Measurements from ENCODE around the gene MNX1. TPM values are rescaled to one million over a fixed set of nuclear protein-coding genes. Genes with fewer than 3 reads are reported as not detected.
A peak's percentile ranks its signal among the peaks of the same experiment; 100 is the strongest.

MNX1 gene
- total RNA-seq = 10 to 100 TPM; 14.5 to 27.4 TPM

DNA sequence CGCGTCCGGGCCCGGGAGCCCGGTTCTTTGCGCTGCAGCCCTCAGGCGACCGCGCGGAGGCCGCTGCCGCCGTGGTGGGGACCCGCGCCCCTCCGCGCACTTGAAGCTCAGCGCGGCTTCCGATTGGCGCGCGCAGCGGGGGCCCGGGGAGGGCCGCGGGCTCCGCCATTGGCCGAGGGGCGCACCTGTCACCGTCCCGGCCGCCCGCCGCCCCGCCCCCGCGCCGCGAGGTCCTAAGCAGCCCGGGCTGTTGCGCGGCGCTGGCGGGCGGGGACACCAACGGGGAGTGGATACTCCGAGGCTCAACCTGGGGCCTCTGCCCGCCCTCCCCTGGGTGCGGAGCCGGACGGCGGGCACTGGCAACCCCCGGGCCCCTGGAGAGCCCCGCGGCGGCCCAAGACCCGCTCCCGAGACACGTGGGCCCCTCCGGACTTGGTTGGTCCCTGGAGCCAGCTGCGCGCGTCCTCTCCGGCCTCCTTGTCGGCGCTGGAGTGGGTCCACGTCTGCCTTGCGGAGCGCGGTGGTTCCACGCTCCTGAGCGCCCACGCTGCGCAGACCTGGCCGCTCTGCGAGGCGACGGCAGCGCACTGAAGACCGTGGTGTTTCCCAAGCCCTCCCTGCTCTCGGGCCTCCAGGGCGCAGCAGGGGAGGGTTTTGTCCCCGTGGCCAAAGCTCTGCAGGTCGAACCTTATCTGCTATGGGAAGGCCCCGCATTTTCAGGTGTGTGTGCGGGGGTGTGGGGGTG lies at the start of gene MNX1:
MNX1 (minus strand) TSS at position 76 of the 745 bp plus-strand sequence. CDS start 313 bp downstream, outside the sequence.
- peaks cover 27% of the 10 kb centered on the region for H3K27me3 ChIP-seq
- DNase-seq = peak; percentile 88
- H3K4me3 ChIP-seq = peak within 1 kb of the TSS; percentile 73
- peak within 1 kb of the TSS; percentile 82 for H3K27ac ChIP-seq
- TF ChIP-seq, protein P1, sequence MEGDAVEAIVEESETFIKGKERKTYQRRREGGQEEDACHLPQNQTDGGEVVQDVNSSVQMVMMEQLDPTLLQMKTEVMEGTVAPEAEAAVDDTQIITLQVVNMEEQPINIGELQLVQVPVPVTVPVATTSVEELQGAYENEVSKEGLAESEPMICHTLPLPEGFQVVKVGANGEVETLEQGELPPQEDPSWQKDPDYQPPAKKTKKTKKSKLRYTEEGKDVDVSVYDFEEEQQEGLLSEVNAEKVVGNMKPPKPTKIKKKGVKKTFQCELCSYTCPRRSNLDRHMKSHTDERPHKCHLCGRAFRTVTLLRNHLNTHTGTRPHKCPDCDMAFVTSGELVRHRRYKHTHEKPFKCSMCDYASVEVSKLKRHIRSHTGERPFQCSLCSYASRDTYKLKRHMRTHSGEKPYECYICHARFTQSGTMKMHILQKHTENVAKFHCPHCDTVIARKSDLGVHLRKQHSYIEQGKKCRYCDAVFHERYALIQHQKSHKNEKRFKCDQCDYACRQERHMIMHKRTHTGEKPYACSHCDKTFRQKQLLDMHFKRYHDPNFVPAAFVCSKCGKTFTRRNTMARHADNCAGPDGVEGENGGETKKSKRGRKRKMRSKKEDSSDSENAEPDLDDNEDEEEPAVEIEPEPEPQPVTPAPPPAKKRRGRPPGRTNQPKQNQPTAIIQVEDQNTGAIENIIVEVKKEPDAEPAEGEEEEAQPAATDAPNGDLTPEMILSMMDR (IDR thresholded peaks at IDR 0.05) = no peak
- H3K9me3 ChIP-seq = no peaks in the 10 kb centered on the region
- intact Hi-C loops (cut with DNase I) = no loop called here
- H3K9ac ChIP-seq (ENCODE audit: low read depth in 2 of 2, low read length in 2 of 2) = peak within 1 kb of the TSS; percentile 81 to 95
- H3K36me3 ChIP-seq = no peaks in the 10 kb centered on the region
- peaks cover 17% of the 10 kb centered on the region for H3K4me1 ChIP-seq

DNA sequence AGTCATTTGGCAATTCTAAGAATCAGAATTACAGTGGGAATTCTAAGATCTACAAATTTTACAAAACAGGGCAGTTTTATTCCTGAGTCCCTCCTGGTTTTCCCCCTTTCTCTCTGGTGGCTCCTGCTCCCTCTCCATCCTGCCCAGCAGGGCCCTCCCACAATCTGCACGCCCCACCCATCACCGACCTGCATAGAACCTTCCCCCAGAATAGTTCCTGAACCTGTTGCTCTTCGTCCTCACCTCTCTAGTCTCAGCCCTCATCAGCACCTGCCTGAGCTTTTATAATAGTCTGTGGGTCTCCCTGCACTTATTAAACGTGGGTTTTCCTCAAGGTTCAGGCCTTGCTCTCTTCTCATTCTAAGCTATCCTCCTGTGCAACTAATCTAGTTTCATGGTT lies 49.1 kb upstream of the MNX1 start:
- H3K27ac ChIP-seq = no peak overlapping the region
- H3K9me3 ChIP-seq = no peaks in the 10 kb centered on the region
- no peaks in the 10 kb centered on the region for H3K4me1 ChIP-seq
- intact Hi-C loops (cut with DNase I) = no loop called here
- no peak overlapping the region for H3K9ac ChIP-seq (ENCODE audit: low read depth in 2 of 2, low read length in 2 of 2)
- no peaks in the 10 kb centered on the region for H3K27me3 ChIP-seq
- TF ChIP-seq, protein P1 (IDR thresholded peaks at IDR 0.05) = no peak
- H3K36me3 ChIP-seq = no peaks in the 10 kb centered on the region
- no peak overlapping the region for H3K4me3 ChIP-seq
- DNase-seq = no peak

DNA sequence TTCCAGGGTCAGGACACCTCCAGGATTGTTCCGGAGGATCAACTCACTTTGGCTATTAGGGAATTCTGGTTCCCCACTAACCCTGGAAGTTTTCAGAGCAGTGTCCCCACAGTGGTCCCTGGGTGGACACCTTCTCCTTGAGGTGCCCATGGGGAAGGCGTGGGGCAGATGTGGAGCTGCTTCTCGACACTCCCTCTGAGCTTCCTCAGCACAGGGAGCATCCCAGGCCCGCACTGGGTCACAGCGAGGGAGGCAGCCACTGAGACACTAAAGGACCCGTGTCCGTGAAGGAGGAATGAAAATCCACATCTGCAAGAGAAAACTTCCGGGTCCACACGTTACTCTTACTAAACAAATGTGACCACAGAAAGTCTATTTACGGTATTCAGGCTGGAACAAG lies 48.2 kb upstream of the MNX1 start:
- H3K4me1 ChIP-seq = no peaks in the 10 kb centered on the region
- no peak overlapping the region for H3K27ac ChIP-seq
- H3K27me3 ChIP-seq = no peaks in the 10 kb centered on the region
- TF ChIP-seq, protein P1 (IDR thresholded peaks at IDR 0.05) = no peak
- H3K9me3 ChIP-seq = no peaks in the 10 kb centered on the region
- H3K4me3 ChIP-seq = no peak overlapping the region
- H3K36me3 ChIP-seq = no peaks in the 10 kb centered on the region
- intact Hi-C loops (cut with DNase I) = no loop called here
- no peak overlapping the region for H3K9ac ChIP-seq (ENCODE audit: low read depth in 2 of 2, low read length in 2 of 2)
- no peak for DNase-seq

DNA sequence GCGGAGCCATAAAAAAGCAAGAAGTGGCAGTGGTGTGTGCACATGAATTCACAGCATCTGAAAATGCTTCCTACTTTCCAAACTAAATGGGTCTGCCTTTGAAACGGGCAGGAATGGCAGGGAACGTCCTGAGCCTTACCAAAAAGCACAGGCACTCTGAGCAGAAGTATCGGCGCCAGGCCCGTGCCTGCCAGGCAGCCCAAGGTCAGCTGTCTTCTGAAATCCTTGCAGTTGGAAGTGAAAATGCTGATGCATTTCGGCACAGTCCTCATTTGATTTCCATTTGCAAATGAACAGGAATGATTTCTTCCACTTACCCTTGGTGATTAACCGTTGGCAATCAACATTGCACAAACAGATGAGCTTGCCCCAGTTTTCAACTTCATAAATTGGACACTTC lies 47.6 kb upstream of the MNX1 start:
- intact Hi-C loops (cut with DNase I) = no loop called here
- H3K27me3 ChIP-seq = no peaks in the 10 kb centered on the region
- H3K27ac ChIP-seq = no peak overlapping the region
- no peaks in the 10 kb centered on the region for H3K4me1 ChIP-seq
- DNase-seq = no peak
- no peaks in the 10 kb centered on the region for H3K9me3 ChIP-seq
- H3K9ac ChIP-seq (ENCODE audit: low read depth in 2 of 2, low read length in 2 of 2) = no peak overlapping the region
- H3K36me3 ChIP-seq = no peaks in the 10 kb centered on the region
- TF ChIP-seq, protein P1 (IDR thresholded peaks at IDR 0.05) = no peak
- no peak overlapping the region for H3K4me3 ChIP-seq

DNA sequence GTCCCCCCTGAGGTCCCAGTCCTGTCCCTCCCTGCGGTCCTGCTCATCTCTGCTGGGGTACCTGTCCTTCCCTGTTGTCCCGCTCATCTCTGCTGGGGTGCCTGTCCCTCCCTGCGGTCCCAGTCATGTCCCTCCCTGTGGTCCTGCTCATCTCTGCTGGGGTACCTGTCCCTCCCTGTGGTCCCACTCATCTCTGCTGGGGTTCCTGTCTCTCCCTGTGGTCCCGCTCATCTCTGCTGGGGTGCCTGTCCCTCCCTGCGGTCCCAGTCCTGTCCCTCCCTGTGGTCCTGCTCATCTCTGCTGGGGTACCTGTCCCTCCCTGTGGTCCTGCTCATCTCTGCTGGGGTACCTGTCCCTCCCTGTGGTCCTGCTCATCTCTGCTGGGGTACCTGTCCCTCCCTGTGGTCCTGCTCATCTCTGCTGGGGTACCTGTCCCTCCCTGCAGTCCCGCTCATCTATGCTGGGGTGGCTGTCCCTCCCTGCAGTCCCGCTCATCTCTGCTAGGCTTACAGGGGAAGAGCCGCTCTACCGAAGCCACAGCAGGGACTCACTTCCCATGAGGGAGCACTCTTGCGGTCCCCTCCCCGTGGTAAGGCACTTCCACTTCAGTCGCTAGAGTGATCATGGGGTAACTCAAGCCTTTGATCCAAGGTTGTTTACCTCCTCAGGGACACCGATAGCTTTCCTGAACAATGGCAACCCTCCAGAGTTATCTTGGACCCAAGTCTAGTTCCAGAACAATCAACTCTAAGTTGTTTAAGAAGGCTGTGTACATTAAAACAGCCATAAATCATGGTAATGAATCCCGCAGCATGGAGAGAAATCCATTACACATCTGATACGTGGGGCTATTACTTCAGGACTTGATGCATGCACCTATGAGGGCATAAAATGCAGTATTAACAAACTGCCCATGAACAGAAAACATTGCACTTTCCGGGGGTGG lies 46.8 kb upstream of the MNX1 start:
- no peak for DNase-seq
- Histone ChIP-seq H3K9me3 (no peaks in the 10 kb centered on the region), H3K9ac (ENCODE audit: low read depth in 2 of 2, low read length in 2 of 2) (no peak overlapping the region), H3K27me3 (no peaks in the 10 kb centered on the region), H3K36me3 (no peaks in the 10 kb centered on the region), H3K4me1 (no peaks in the 10 kb centered on the region), H3K4me3 (no peak overlapping the region), H3K27ac (no peak overlapping the region)
- TF ChIP-seq, protein P1 (IDR thresholded peaks at IDR 0.05) = no peak
- intact Hi-C loops (cut with DNase I) = no loop called here
